ENCODE results near the gene SGMS2. TPM values are rescaled to one million over a fixed set of nuclear protein-coding genes. Genes with fewer than 3 reads are reported as not detected.
A peak's percentile ranks its signal among the peaks of the same experiment; 100 is the strongest.

The SGMS2 gene
- total and polyA plus RNA-seq, 2 of the 13 experiments (the other 11 are each of a cell fraction or from before 2014, with no cell fraction given) = 1.2 to 1.7 TPM

- TF ChIP-seq RBFOX2 (IDR thresholded peaks at IDR 0.05; ENCODE audit: low read depth, low read length) (peak; percentile 71), GABPA (IDR thresholded peaks at IDR 0.05; ENCODE audit: low read depth, low read length) (no peak), GABPA (CRISPR knock-in tag; IDR thresholded peaks at IDR 0.05; ENCODE audit: low read depth) (no peak), ZNF790 (CRISPR knock-in tag; IDR thresholded peaks at IDR 0.05; ENCODE audit: borderline replicate concordance) (no peak), JUND (CRISPR knock-in tag; IDR thresholded peaks at IDR 0.05) (peak; percentile 43; the same call in 1 of the 2 replicates), KDM2A (CRISPR knock-in tag; IDR thresholded peaks at IDR 0.05; ENCODE audit: borderline replicate concordance, low read depth) (0 out of 2 replicates have a peak, but pooled peaks have one; percentile 27), MAZ (IDR thresholded peaks at IDR 0.05; ENCODE audit: borderline replicate concordance, low read depth, low read length) (0 out of 2 replicates have a peak, but pooled peaks have one; percentile 7), MAZ (CRISPR knock-in tag; IDR thresholded peaks at IDR 0.05; ENCODE audit: low read depth) (no peak), TBP (CRISPR knock-in tag; IDR thresholded peaks at IDR 0.05) (no peak), ZNF354B (CRISPR knock-in tag; IDR thresholded peaks at IDR 0.05) (no peak), TCF7 (IDR thresholded peaks at IDR 0.05; ENCODE audit: low read depth) (no peak), POLR2AphosphoS2 (IDR thresholded peaks at IDR 0.05; ENCODE audit: low read depth, low read length) (no peak), NFKB2 (CRISPR knock-in tag; IDR thresholded peaks at IDR 0.05; ENCODE audit: borderline replicate concordance) (peak; percentile 8; the same call in 1 of the 2 replicates), ARID4A (CRISPR knock-in tag; IDR thresholded peaks at IDR 0.05; ENCODE audit: borderline replicate concordance) (0 out of 2 replicates have a peak, but pooled peaks have one; percentile 14), PRMT3 (CRISPR knock-in tag; IDR thresholded peaks at IDR 0.05; ENCODE audit: borderline replicate concordance, low read depth) (peak; percentile 37; the same call in 1 of the 2 replicates), ZBED4 (CRISPR knock-in tag; IDR thresholded peaks at IDR 0.05; ENCODE audit: borderline replicate concordance) (no peak), ZNF800 (CRISPR knock-in tag; IDR thresholded peaks at IDR 0.05) (peak; percentile 79; the same call in 1 of the 2 replicates), KLF12 (CRISPR knock-in tag; IDR thresholded peaks at IDR 0.05; ENCODE audit: borderline replicate concordance) (0 out of 2 replicates have a peak, but pooled peaks have one; percentile 33), NRL (CRISPR knock-in tag; IDR thresholded peaks at IDR 0.05; ENCODE audit: borderline replicate concordance) (peak; percentile 64)
Measured at GRCh38 chr4:107824350-107825071, at the start of gene SGMS2 (continued).
